GM18520 (cell line): ENCODE measurements around the gene SULT1A2.
"Not testable (repeated sequence)": the region's sequence is repeated elsewhere in the genome, so short reads cannot be mapped to it uniquely, and the experiment has no call there.

Source experiments
- ATAC-seq: cut with Tn5 transposase; IDR thresholded peaks from one replicate; pipeline ENCODE4 v1.9.1; 2021; ENCODE audit not compliant: unreplicated experiment

SULT1A2 gene

DNA sequence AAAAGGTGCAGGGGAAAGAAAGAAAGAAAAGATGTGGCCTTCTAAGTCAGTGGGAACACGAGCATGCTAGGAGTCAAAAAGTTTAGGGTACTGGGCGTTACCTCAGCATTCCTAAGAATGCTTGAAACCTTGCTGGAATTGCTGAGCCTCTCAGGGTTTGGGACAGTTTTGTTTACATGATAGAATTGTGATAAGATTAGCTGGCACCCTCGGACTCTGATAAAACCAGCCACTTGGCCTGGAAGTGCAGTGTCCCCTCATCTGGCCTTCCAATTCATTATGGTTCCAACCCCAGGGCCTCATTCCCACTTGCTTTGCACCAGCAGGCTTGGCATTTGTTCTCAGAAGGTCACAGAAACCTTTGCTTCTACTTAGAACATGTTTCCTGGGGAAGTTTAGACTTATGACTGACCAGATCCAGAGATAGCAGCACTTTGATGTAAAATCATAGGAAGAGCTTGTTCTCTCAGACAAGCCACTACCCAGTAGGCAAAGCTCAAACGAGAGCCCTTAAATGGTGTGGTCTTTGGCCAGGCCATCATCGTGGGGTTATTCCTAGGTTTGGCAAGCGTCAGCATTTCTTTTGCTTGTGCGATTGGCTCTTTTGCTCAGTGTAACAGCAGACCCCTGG is 35.2 kb downstream of the SULT1A2 start:
- ATAC-seq = no peak

DNA sequence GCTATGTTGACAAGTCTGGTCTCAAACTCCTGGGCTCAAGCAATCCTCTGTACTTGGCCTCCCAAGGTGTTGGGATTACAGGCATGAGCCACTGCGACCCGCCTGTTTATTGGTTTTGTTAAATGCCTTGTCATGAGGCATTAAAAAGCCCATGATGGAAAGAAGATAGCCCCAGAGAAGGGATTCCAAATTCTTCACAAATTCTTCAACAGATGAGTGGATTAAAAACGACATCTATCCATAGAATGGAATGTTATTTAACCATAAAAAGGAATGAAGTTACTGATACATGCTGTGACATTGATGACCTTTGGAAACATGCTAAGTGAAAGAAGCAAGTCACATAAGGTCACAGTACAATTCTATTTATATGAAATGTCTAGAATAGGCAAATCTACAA is 38.4 kb downstream of the SULT1A2 start:
- no peak for ATAC-seq

DNA sequence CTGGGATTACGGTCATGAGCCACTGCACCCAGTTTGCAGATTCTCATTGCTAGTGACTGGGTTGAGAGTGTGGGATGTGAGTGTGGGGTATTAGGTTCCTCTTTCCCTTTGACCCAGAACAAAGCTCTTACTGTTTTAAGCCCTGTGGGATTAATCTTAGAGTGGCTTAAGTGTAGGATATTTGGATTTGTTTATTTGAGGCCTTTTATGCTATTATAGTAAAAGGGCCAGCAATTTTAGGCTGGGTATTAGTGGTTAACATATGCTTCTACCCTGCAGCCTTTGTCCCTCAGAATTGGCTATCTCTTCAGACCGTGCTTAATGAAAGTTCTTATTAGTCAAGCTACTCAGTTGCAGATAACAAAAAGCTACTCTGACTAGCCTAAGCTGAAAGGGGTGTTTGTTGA is 39.9 kb downstream of the SULT1A2 start:
- no peak for ATAC-seq

DNA sequence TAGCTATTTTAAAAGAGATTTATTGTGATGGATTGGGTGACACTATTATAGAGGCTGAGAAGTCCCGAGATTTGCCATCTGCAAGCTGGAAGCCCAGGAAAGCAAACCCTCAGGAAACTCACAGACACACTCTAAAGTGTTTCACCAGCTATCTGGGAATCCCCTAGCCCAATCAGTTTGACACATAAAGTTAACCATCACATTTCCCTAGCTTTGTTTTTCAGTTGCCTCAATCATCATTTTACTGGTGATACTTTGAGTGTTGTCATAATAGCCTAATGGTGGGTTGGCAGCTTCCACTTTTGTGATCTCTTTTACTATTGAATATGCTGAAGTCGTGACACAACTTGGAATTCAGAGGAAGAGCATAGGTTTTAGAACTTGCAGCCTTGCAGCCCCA is 41.3 kb downstream of the SULT1A2 start:
- no peak for ATAC-seq

DNA sequence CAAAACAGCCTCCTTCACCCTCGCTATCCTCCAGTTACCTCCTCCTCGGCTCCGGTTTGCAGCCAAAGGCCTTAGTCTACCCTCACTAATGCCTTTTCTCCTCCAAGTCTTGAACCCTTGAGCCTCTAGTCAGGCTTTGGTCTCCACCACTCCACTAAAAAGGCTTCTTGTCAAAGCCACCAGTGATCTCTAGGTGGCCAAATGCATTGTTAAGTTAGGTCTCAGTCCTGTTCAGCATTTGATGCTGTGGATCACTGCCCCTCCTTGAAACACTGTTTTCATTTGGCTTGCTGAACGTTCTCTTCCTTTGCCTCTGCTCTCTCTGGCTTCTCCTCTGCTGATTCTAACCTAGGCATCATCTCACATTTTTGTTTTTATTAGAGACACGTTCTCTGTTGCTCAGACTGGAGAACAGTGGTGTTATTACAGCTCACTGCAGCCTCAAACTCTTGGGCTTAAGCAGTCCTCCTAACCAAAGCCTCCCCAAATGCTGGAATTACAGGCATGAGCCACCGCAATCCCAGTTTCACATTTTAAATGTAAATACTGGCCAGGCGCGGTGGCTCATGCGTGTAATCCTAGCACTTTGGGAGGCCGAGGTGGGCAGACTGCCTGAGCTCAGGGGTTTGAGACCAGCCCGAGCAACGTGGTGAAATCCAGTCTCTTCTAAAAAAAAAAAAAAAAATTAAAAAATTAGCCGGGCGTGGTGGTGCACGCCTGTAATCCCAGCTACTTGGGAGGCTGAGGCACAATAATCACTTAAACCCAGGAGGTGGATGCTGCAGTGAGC is 42.0 kb downstream of the SULT1A2 start:
- ATAC-seq = no peak

DNA sequence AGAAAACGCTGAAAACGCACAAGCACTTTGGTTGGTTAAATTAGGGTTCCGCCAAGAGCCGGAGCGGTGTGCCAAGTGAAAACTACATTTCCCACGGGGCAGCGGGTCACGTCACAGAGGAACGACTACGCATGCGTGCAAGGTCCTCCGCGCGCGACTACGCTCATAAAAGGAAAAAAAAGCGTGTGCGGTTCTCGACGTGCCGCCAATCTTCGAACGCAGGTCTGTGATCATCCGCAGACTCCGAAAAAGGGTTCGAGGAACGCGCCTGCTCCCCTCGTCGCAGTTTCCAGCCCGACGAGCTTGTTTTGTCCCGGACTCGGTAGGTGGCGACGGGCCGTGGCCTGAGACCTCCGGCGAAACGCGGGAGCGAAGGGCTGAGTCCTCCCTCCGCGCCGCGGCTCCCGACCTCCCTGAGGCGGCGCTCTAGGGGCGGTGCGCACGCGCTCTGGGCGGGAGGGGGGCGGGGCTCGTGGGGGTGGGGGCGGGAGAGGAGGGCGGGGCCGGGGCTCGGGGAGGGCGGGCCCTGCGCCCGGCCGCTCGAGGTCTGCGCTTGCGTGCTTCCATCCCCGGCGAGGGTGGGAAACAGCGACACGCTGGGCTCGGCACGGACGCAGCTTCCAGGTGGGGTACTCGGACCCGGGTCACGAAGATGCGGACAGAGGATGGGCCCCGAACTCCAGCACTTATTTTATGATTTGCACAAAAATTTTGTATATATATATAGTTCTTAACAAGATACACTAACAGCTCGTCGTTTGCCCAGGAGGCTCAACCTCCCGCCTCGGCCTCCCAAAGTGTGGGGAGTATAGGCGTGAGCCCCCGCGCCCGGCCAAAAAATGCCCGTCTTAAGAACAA is 42.8 kb downstream of the SULT1A2 start, which contains the start of gene SGF29:
TSS of gene SGF29 (plus strand) at position 145 of the 858 bp plus-strand sequence. CDS start 27,150 bp downstream, outside the sequence.
- peak; percentile 68 for ATAC-seq

DNA sequence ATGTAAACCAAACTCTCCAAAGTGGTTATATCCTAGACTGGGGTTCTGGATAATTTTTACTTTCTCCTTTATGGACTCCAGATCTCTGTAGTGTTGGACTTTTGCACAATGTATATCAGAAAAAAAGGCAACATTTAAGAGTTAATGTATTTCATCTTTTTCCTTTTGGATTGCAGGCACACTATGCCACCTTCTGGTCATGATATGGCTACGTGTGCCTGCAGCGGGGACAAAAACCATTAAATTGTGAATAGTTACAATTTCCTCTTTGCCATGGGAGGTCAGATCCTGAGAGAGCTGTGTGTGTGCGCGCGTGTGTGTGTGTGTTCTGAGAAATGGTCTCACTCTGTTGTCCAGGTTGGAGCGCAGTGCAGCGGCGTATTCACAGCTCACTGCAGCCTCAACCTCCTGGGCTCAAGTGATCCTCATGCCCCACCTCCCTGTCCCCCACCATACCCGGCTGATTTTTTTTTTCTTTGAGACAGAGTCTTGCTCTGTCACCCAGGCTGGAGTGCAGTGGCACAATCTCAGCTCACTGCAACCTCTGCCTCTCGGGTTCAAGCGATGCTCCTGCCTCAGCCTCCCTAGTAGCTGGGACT is 47.5 kb downstream of the SULT1A2 start:
- no peak for ATAC-seq

DNA sequence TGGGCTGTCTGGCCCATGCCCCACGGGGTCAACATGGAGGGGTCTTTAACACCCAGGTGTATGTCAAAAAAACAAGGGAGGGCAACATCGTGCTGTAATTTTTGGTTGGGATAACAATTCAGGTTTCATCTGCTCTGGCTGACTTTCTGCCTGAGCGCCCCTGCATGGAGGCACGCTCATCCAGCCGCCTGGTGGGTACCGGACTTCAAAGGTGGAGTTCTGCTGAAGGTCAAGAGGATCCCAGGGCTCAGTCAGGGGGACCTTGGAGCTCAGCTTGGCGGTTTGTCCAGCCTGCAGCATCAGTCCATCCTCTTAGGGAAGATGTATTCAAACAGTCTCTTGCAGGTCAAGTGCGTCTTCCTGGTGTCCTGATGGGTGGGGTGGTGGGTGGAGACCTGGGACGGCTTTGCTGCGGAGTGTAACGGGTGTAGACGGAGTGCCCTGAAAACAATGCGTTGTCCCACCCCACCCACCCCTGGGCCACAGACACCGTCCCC is 48.5 kb downstream of the SULT1A2 start:
- no peak for ATAC-seq

DNA sequence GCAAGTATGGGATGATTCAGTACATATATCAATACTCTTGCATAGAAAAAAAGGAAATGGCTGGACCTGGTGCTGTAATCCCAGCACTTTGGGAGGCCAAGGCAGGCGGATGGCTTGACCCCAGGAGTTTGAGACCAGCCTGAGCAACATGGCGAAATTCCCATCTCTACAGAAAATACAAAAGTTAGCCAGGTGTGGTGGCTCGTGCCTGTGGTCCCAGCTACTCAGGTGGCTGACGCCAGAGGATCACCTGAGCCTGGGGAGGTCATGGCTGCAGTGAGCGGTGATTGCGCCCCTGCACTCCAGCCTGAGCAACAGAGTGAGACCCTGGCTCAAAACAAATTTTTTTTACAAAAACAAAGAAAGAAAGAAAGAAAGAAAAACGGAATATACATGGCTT is 50.2 kb downstream of the SULT1A2 start:
- no peak for ATAC-seq

DNA sequence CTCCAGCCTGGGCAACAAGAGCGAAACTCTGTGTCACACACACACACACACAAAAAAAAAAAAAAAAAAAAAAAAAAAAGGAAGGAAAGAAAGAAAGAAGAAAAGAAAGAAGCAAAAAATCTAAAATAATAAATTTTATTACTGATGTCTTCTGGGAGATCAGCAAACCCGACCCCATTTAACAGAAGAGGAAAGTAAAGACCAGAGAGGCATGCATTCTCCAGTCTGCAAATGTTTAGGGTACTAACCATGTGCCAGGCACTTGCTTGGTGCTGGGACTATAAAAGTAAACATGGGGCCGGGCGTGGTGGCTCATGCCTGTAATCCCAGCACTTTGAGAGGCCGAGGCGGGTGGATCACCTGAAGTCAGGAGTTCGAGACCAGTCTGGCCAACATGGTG is 50.9 kb downstream of the SULT1A2 start:
- ATAC-seq = not testable (repeated sequence)

DNA sequence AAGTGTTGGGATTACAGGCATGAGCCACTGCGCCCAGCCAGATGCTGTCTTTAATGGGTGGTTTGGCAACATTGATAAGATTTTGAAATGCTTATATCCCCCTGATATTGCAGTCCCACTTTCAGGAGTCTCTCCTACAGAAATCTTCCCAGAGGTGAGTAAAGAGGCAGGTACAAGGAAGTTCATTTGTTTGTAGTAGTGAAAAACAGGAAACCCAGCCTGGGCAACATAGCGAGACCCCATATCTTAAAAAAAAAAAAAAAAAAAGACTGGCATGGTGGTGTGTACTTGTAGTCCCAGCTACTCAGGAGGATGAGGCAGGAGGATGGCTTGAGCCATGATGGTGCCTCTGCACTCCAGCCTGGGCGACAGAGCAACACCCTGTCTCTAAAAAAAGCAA is 51.9 kb downstream of the SULT1A2 start:
- no peak for ATAC-seq

DNA sequence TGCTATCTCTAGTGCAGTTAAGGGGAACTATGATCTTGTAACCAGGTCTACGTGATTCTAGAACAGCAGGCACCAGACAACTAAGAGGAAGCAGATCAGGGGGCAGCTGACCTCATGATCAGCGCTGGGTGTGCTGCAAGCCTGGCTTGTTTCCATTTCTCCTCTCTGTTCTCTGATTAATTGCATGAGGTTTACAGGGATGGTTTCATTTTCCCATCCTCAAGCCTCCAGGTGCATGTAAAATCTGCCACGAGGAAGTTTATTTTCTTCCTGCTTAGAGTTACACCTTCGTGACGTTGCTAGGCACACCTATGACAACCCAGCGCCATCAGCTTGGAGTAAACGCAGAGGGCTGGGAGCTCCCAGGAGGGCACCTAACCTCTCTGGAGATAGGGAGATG is 53.8 kb downstream of the SULT1A2 start:
- ATAC-seq = no peak

DNA sequence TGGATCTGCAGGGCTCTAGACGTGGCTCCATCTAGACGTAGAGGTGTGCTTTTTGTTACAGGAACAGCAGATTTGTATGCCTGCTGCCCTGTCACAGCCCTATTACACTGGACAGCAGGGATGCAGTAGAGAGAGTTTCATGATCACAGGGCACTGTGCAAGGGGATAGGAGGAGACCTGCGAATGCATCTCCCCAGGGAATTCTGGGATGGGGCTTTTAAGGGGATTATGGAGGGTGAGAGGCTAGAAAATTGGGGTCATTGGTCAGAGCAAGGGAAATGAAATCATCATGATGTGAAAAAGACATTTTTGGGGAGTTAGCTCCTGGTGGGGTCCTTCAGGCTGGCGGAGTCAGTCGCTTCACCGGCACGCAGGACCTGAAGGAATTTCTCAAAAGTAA is 54.2 kb downstream of the SULT1A2 start:
- no peak for ATAC-seq
